Panc1 (cell line): Measurements from ENCODE around the gene GRIK3. TPM values are rescaled to one million over a fixed set of nuclear protein-coding genes. Genes with fewer than 3 reads are reported as not detected.

ENCODE experiments used
- ATAC-seq: fragments of 200-7000 bp; cut with Tn5 transposase; 2 replicates; pipeline ENCODE4 v1.9.1; 2020; ENCODE audit warnings: mild to moderate bottlenecking, moderate library complexity
- BruUV-seq: library from RNA; stranded (reverse); fragments of 400-500 nt; replicated peaks from 2 replicates; lab custom pipeline; 2021; lab: Mats Ljungman, UMichigan
- CTCF ChIA-PET: fragments of 300-600 bp; sonication (Branson Sonifier 250); formaldehyde crosslinking; loops from one replicate; lab custom pipeline; 2022; ENCODE audit warnings: antibody characterized with exemption; lab: Charles Lee
- POLR2A ChIA-PET: fragments of 300-600 bp; sonication (Branson Sonifier 250); formaldehyde crosslinking; loops from one replicate; lab custom pipeline; 2022; ENCODE audit warnings: antibody characterized with exemption; lab: Charles Lee
- DNase-seq: peaks from one replicate; pipeline ENCODE4 v3.0.0-alpha.2; 2010; ENCODE audit warnings: low read depth, low spot score
- H3K27ac ChIP-seq: 2 replicates; pipeline ENCODE4 v1.5.1; 2011; ENCODE audit warnings: mild to moderate bottlenecking, low read length, inconsistent platforms
- H3K27me3 ChIP-seq: fragments of 200-500 bp; sonication (Bioruptor generic); 2 replicates; pipeline ENCODE4 v1.6.0; 2014; ENCODE audit warnings: low read length, inconsistent platforms; ENCODE audit not compliant: control insufficient read depth, insufficient read depth
- H3K36me3 ChIP-seq: fragments of 200-500 bp; sonication (Bioruptor generic); 2 replicates; pipeline ENCODE4 v1.5.1; 2014; ENCODE audit warnings: inconsistent platforms, mild to moderate bottlenecking, low read length, moderate library complexity; ENCODE audit not compliant: control insufficient read depth, insufficient read depth
- H3K4me1 ChIP-seq: 2 replicates; pipeline ENCODE4 v1.5.1; 2011; ENCODE audit warnings: inconsistent platforms, mild to moderate bottlenecking, low read length, moderate library complexity; ENCODE audit not compliant: control insufficient read depth, insufficient read depth
- H3K4me3 ChIP-seq, 2 experiments: 2 replicates each; pipeline ENCODE4 v1.5.1; 2011 to 2012; ENCODE audit warnings: low read depth in 2 of 2, low read length in 2 of 2, mild to moderate bottlenecking in 2 of 2, inconsistent platforms in 1 of 2, moderate library complexity in 1 of 2
- H3K9me3 ChIP-seq: fragments of 200-500 bp; sonication (Bioruptor generic); 2 replicates; pipeline ENCODE4 v1.5.1; 2014; ENCODE audit warnings: low read depth, mild to moderate bottlenecking, inconsistent platforms, low read length, moderate library complexity; ENCODE audit not compliant: control insufficient read depth, insufficient read depth
- POLR2AphosphoS5 ChIP-seq: IDR thresholded peaks from 2 replicates; pipeline ENCODE4 v1.6.1; 2012; ENCODE audit warnings: mild to moderate bottlenecking, low read depth, low read length, moderate library complexity
- SIN3A ChIP-seq: IDR thresholded peaks from 2 replicates; pipeline ENCODE4 v1.6.1; 2012; ENCODE audit warnings: low read depth, mild to moderate bottlenecking, low read length, moderate library complexity, borderline replicate concordance; ENCODE audit not compliant: insufficient read depth
- TCF7L2 ChIP-seq: IDR thresholded peaks from 2 replicates; pipeline ENCODE4 v1.6.1; 2011; ENCODE audit warnings: mild to moderate bottlenecking, low read depth, low read length, inconsistent platforms
- in situ Hi-C: cut with HindIII; loops from 2 replicates; pipeline ENCODE4 v1.10.0; 2016; ENCODE audit warnings: low sequenced_read_pairs, low pct_unique_long_range_greater_than_20kb
- intact Hi-C: fragments of 100-400 bp; cut with micrococcal nuclease; formaldehyde crosslinking; loops from one replicate; pipeline ENCODE4 v1.10.0; 2022; ENCODE audit not compliant: unreplicated experiment
- total RNA-seq: library from RNA; stranded (reverse); gene quantifications from one replicate; pipeline ENCODE4 v1.2.1, GENCODE V29; 2021; ENCODE audit not compliant: unreplicated experiment
- TF ChIP-seq, protein P1 (sequence below), 2 experiments: IDR thresholded peaks; 2 replicates each; pipeline ENCODE4 v1.6.1; 2011 to 2012; ENCODE audit warnings: low read depth in 2 of 2, control low read depth in 1 of 2, low read length in 1 of 2, mild to moderate bottlenecking in 1 of 2, moderate library complexity in 1 of 2; ENCODE audit not compliant: insufficient read depth in 1 of 2
- TF ChIP-seq, protein P2 (sequence below): fragments of 450-650 bp; IDR thresholded peaks from 2 replicates; pipeline ENCODE4 v1.5.1; 2017; ENCODE audit warnings: mild to moderate bottlenecking

The GRIK3 gene
- total RNA-seq, 1 experiment from 2014 or later, result not detected

DNA sequence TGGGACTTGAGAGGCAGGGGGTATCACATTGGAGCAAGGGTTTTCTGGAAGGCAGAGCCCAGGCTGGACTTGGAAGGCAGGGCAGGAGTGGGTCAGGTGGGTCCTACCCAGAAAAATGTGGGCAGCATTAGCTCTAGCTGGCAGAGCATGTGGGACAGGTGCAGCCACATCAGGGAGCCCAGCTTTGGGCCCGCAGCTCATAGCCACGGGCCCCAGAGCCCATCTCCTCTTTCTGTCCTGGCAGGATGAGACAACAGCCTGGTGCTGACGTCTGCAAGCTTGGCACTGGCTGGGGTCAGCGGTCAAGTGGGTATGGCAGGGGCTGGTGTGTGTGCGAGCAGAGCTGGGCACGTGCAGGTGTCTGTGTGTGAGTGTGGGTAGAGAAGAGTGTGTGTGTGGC lies 154.7 kb downstream of the GRIK3 start:
- Histone ChIP-seq H3K4me1 (no peaks in the 10 kb centered on the region), H3K27ac (no peak overlapping the region), H3K9me3 (no peaks in the 10 kb centered on the region), H3K27me3 (peaks cover 9% of the 10 kb centered on the region), H3K4me3 (no peak overlapping the region), H3K36me3 (no peaks in the 10 kb centered on the region)
- in situ Hi-C loops (no loop called here), intact Hi-C loops (no loop called here)
- no peak for DNase-seq
- TF ChIP-seq, protein P1, sequence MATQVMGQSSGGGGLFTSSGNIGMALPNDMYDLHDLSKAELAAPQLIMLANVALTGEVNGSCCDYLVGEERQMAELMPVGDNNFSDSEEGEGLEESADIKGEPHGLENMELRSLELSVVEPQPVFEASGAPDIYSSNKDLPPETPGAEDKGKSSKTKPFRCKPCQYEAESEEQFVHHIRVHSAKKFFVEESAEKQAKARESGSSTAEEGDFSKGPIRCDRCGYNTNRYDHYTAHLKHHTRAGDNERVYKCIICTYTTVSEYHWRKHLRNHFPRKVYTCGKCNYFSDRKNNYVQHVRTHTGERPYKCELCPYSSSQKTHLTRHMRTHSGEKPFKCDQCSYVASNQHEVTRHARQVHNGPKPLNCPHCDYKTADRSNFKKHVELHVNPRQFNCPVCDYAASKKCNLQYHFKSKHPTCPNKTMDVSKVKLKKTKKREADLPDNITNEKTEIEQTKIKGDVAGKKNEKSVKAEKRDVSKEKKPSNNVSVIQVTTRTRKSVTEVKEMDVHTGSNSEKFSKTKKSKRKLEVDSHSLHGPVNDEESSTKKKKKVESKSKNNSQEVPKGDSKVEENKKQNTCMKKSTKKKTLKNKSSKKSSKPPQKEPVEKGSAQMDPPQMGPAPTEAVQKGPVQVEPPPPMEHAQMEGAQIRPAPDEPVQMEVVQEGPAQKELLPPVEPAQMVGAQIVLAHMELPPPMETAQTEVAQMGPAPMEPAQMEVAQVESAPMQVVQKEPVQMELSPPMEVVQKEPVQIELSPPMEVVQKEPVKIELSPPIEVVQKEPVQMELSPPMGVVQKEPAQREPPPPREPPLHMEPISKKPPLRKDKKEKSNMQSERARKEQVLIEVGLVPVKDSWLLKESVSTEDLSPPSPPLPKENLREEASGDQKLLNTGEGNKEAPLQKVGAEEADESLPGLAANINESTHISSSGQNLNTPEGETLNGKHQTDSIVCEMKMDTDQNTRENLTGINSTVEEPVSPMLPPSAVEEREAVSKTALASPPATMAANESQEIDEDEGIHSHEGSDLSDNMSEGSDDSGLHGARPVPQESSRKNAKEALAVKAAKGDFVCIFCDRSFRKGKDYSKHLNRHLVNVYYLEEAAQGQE (IDR thresholded peaks at IDR 0.05; ENCODE audit: insufficient read depth in 1 of 2, low read depth in 2 of 2, low read length in 1 of 2), result no peak
- CTCF ChIA-PET, result no interaction called here
- ATAC-seq, result no peak
- POLR2A ChIA-PET, result no interaction called here
- BruUV-seq, result no TSS peak

DNA sequence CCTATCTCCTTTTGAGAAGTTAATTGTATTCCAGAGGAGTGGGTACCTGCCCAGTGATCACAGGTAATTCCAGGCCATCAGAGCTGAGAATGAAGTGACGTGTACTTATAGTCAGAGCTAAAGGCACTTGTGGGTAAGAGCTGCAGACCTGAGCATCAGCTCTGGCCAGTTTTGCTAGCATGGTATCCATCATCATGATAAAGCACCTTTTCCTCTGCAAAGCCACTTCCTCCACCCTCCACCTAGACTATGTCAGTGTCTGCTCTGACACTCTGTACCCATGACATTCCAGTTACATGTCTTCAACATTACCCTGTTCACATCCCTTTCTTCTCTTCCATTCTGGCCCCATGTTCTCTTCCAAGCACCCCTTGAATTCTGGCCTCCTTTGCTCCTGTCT lies 157.3 kb downstream of the GRIK3 start:
- intact Hi-C loops, result no loop called here
- no peak overlapping the region for H3K27ac ChIP-seq
- TF ChIP-seq, protein P2, sequence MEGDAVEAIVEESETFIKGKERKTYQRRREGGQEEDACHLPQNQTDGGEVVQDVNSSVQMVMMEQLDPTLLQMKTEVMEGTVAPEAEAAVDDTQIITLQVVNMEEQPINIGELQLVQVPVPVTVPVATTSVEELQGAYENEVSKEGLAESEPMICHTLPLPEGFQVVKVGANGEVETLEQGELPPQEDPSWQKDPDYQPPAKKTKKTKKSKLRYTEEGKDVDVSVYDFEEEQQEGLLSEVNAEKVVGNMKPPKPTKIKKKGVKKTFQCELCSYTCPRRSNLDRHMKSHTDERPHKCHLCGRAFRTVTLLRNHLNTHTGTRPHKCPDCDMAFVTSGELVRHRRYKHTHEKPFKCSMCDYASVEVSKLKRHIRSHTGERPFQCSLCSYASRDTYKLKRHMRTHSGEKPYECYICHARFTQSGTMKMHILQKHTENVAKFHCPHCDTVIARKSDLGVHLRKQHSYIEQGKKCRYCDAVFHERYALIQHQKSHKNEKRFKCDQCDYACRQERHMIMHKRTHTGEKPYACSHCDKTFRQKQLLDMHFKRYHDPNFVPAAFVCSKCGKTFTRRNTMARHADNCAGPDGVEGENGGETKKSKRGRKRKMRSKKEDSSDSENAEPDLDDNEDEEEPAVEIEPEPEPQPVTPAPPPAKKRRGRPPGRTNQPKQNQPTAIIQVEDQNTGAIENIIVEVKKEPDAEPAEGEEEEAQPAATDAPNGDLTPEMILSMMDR, result no peak
- TF ChIP-seq POLR2AphosphoS5, result no peak
- no peak for TF ChIP-seq TCF7L2
- TF ChIP-seq, protein P1 (IDR thresholded peaks at IDR 0.05; ENCODE audit: insufficient read depth in 1 of 2, low read depth in 2 of 2, low read length in 1 of 2), result no peak
- TF ChIP-seq SIN3A, result no peak
- no peak overlapping the region for H3K4me3 ChIP-seq
- no peaks in the 10 kb centered on the region for H3K4me1 ChIP-seq
- no peaks in the 10 kb centered on the region for H3K9me3 ChIP-seq
- no TSS peak for BruUV-seq
- POLR2A ChIA-PET, result no interaction called here
- DNase-seq (no peak), ATAC-seq (no peak)
- CTCF ChIA-PET, result no interaction called here
- H3K27me3 ChIP-seq, result peaks cover 9% of the 10 kb centered on the region
- in situ Hi-C loops, result no loop called here
- H3K36me3 ChIP-seq, result no peaks in the 10 kb centered on the region
